Measurements from ENCODE around the gene NMS. TPM values are rescaled to one million over a fixed set of nuclear protein-coding genes. Genes with fewer than 3 reads are reported as not detected.

Gene NMS
- total and polyA plus RNA-seq, 2 of the 8 experiments (the other 6 are each of a cell fraction or from before 2014, with no cell fraction given), result not detected

DNA sequence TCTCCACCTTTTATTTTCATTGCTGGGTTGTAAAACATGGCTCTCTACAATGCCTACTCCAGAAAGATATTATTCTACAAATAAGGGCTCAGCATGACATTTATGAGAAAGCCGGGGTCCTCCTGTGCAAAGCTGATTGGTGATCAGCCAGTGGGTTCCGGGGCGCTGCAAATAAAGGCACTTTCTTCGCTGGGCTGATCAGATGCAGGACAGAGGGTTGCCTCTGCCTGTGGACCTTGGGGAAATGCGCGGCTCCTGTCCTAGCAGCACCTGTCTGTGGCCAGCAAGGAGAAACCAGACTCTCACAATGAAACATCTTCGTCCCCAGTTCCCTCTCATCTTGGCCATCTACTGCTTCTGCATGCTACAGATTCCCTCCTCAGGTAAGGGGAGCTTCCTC lies at the start of gene NMS (continued):
- TF ChIP-seq RNF2 (IDR thresholded peaks at IDR 0.05; ENCODE audit: borderline replicate concordance, low read depth, low read length, missing control alignments, poor library complexity, severe bottlenecking), result no peak
- no peak for TF ChIP-seq ZNF274 (IDR thresholded peaks at IDR 0.05; ENCODE audit: borderline replicate concordance, extremely low read depth, low read length)
- no peak for TF ChIP-seq TAF7 (optimal IDR thresholded peaks at IDR 0.05; ENCODE audit: borderline replicate concordance, low read depth, low read length)
- no peak for TF ChIP-seq CHD2 (IDR thresholded peaks at IDR 0.05; ENCODE audit: low read length)

Measured in H1 (cell line).